Breast epithelium (tissue), 3 donors: ENCODE results near the gene EFR3B.

Source experiments
- POLR2A ChIP-seq: fragments of 450-650 bp; IDR thresholded peaks from one replicate; pipeline ENCODE4 v1.6.1; 2016; ENCODE audit warnings: antibody characterized with exemption, mild to moderate bottlenecking, moderate library complexity
- TF ChIP-seq, protein P1 (sequence below), 3 donors: fragments of 450-650 bp; IDR thresholded peaks; one replicate each; pipeline ENCODE4 v1.5.1; 2016 to 2017; ENCODE audit warnings: antibody characterized with exemption in 3 of 3, mild to moderate bottlenecking in 3 of 3, moderate library complexity in 3 of 3

DNA sequence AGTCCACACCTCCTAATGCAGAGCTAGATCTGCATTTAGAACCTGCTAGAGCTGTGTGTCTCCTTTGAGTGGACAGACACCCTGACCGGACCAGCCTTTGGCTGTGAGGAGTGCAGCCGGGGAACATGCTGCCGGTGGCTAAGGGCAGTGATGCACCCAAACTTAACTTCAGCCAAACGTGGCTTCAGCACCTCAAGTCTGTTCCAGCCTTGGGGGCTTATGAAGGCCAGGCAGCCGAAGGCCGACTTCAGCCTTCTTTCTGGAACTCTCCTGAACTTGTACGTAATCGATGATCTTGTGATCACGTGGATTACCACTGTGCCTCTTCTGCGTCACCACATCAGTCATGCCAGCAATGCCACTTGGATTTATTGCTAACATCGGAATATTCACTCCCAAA lies 77.4 kb downstream of the EFR3B start:
- TF ChIP-seq, protein P1, sequence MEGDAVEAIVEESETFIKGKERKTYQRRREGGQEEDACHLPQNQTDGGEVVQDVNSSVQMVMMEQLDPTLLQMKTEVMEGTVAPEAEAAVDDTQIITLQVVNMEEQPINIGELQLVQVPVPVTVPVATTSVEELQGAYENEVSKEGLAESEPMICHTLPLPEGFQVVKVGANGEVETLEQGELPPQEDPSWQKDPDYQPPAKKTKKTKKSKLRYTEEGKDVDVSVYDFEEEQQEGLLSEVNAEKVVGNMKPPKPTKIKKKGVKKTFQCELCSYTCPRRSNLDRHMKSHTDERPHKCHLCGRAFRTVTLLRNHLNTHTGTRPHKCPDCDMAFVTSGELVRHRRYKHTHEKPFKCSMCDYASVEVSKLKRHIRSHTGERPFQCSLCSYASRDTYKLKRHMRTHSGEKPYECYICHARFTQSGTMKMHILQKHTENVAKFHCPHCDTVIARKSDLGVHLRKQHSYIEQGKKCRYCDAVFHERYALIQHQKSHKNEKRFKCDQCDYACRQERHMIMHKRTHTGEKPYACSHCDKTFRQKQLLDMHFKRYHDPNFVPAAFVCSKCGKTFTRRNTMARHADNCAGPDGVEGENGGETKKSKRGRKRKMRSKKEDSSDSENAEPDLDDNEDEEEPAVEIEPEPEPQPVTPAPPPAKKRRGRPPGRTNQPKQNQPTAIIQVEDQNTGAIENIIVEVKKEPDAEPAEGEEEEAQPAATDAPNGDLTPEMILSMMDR (IDR thresholded peaks at IDR 0.05): no peak
- TF ChIP-seq POLR2A: no peak
